ENCODE data around the gene ZNF286A.
A peak's percentile ranks its signal among the peaks of the same experiment; 100 is the strongest.
"Not testable (repeated sequence)": the region's sequence is repeated elsewhere in the genome, so short reads cannot be mapped to it uniquely, and the experiment has no call there.

The ZNF286A gene

GRCh38 chr17:15699413-15699924, at the start of gene ZNF286A:
ZNF286A (plus strand) TSS chr17:15699752; CDS start chr17:15700330, 578 bp downstream.
- DNase-seq, result peak; percentile 89

- no peak for DNase-seq
Observed at GRCh38 chr17:15649861-15650421, 49.6 kb upstream of the ZNF286A start.

DNA sequence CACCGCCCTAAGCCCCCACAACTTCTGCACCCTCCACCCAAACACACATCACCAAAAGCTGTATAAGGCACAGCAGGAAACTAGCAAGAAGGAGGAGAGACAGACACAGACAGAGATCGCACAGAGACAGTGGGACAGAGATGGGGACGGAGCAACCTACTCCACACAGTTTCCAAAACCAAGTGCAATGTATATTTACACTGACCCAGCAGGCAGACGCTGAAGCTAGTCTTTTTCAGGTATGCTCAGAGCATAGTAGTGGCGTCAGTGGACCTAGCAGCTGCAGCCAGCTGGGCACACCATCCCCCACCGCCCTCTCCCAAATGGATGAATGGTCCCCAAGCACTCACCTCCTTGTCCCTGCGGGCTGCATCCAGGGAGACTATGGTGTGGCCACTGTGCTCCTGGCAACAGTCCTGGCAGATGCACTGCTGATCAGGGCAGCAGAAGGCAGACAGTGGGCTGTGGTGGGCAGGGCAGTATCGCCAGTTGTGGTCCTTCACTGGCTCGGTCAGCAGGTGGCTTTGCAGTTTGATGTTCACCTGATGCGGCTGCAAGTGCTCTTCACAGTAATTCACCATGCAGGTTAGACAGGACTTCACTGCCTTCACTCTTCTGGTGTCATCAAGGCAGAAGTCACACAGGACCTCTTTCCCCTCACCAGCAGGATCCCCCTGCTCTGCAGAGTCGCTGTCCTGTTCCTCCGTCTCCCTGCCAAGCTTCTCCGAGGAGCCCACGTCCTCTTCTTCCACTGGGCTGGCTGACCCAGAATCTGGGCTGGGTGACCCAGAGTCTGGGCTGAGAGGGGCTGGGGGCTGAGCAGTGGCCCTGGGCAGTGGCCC, 48.6 kb upstream of the ZNF286A start:
- peak; percentile 9 for DNase-seq

GRCh38 chr17:15651583-15652110, 47.9 kb upstream of the ZNF286A start:
- DNase-seq, result peak; percentile 66

- no peak for DNase-seq
Observed at GRCh38 chr17:15652960-15653359, 46.6 kb upstream of the ZNF286A start.

GRCh38 chr17:15654401-15654800, 45.2 kb upstream of the ZNF286A start:
- not testable (repeated sequence) for DNase-seq

DNA sequence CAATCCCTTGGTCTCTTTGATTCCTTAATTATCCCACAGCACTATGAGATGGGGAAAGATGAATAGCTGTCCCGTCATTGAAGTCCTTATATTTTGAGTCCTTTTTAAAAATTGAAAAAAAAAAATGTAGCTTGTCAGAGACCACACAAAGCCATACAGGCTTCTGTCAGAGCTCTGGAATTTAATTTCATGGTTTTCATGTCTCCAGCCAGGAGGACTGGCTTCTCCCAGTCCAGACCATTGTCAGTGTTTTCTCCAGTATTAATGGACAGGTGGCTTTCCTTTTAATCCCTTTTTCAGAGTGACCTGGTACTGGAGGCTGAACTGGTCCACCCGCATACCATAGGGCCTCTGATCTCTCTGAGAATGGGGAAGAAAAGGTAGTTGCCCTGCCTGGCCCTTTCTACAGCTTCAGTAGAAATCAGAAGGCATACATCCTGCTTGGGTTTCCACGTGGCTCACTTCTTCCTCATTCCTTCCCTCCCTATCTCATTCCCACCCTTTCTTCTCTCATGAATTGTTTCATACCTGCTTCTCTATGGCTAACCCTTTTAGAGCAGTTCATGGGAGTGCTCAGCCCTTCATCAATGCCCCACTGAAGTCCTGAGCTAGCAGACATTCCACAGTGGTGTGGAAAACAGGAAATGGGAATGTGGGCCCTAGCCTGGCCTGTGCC, 44.5 kb upstream of the ZNF286A start:
- no peak for DNase-seq

DNA sequence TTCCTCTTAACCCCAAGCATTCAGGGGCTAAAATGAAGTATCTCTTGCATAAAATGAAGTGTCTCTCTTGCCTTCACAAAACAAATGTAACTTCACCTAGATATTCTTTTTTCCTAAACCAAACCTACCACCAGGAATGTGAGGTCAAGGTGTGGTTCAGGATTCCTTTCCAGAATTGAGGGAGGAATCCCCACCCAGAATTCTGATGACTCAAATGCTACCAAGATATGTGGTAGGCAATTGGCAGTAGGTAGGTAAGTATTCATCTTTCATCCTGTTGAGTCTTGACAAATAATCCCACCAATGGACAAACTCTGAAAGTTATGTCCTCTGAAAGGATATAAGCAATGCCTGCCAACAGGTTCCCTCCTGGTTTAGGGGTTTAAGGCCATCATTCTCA, 41.7 kb upstream of the ZNF286A start:
- DNase-seq, result no peak

DNA sequence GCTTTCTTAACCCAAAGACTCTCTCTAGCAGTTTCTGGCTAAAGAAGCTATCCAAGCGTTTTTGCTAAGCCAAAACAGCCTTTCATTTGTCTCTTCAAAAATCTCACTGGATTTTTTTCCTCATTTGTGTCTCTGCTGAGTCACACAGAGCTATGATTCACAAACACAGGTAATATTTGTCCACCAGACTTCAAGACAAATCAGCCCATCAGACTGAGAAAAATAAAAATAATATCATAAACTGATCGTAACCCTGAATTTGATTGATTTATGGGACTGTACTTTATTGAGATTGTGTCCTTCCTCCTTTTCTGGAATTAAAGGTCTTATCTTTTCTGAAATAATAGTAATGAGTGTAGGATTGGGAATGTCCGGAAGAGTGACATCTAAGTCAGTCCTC, 41.3 kb upstream of the ZNF286A start:
- DNase-seq, result no peak

DNA sequence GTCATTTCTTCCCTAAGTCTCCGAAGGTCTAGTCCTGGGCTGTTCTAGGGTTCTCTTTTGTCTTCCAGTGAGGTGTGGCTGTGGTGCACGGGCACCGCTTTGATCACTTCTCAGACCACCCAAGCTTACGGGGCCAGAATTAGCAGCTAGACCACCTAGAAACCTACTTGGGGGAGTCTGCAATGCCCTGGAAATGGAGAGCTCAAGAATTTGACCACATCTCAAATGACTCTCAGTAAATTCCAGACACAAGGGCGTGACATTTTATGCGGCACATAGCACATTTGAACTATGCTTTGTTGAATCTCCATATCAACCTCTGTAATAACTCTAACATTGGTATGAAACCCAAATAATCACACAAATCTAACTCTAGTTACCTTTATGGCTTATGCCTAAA, 40.3 kb upstream of the ZNF286A start:
- no peak for DNase-seq

- DNase-seq, result no peak
Observed at GRCh38 chr17:15659663-15660062, 39.9 kb upstream of the ZNF286A start.

DNA sequence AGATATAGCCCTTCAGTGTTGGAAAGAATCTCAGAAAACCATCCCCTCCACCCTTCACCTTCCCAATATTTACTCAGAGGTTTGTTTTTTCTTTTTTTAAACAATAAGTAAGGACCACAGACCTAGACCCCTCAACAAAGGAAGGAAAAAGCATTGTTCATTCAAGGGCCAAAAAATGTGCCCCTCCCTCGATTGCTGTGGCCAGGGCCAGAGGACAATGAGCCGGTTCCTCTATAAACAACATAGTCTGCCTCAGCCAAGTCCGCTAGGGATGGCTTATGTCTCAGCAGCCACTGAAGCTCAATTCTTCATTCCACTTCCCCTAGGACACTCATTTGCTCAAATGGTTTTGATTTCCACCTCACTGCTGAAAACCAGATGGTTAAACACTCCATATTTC, 39.5 kb upstream of the ZNF286A start:
- DNase-seq, result no peak

GRCh38 chr17:15662681-15663080, 36.9 kb upstream of the ZNF286A start:
- DNase-seq, result no peak

GRCh38 chr17:15663176-15663575, 36.4 kb upstream of the ZNF286A start:
- no peak for DNase-seq

DNA sequence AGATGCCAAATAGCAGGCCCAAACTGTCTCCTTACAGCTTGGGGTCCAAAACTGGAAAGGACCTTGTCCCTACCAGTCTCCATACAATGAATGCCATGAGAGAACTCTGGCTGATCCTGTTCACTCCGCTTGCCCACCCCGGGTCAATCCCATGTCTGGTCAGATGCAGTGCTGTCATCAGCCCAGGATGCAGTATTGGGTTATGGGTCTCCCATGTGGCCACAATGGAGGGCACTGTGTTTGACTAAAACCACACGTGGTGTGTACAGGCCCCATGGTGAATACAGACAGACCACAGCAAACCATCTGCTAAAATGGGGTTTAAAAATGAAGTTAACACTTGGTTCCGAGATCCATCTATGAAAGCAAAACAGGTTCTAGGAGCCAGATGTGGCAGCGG, 35.9 kb upstream of the ZNF286A start:
- DNase-seq, result no peak

DNA sequence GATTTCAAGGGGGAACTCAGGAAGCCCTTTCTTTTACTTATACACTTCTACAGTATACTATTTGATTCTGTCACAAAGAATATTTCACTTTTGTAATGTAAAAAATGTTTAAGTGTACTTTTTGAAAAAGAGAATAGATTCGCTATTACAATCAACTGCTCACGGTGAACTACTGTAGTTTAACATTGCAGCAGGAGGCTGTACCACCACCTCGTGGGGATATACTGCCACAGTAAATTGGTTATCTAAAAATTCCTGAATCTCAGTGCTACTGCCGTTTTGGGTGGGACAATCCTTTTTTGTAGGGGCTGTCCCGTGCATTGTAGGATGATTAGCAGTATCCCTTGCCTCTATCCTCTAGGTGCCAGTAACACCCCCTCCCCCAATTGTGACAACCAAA, 30.0 kb upstream of the ZNF286A start:
- DNase-seq, result not testable (repeated sequence)

- not testable (repeated sequence) for DNase-seq
Observed at GRCh38 chr17:15674640-15675039, 24.9 kb upstream of the ZNF286A start.

DNA sequence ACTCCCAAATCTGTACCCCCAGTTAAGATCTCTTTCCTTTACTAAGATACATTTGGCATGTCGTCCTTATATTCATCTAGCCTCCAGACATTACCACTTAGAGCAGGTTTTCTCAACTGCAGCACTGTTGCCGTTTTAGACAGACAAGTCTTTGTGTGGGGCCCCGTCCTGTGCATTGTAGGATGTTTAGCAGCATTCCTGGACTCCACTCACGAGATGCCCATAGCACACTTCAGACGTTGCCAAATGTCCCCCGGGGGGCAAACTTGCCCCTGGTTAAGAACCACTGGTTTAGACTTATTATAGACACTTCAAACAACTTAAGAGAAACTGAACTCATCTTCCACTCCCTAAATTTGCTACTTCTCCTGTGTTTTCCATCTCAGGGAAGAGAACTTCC, 23.6 kb upstream of the ZNF286A start:
- DNase-seq, result not testable (repeated sequence)

- DNase-seq, result not testable (repeated sequence)
Observed at GRCh38 chr17:15683135-15683534, 16.4 kb upstream of the ZNF286A start.

GRCh38 chr17:15683824-15684478, 15.6 kb upstream of the ZNF286A start, which contains the start of gene TRIM16:
TRIM16 (minus strand) TSS chr17:15684311; CDS start chr17:15651609, 32,702 bp downstream.
- DNase-seq, result not testable (repeated sequence)

DNA sequence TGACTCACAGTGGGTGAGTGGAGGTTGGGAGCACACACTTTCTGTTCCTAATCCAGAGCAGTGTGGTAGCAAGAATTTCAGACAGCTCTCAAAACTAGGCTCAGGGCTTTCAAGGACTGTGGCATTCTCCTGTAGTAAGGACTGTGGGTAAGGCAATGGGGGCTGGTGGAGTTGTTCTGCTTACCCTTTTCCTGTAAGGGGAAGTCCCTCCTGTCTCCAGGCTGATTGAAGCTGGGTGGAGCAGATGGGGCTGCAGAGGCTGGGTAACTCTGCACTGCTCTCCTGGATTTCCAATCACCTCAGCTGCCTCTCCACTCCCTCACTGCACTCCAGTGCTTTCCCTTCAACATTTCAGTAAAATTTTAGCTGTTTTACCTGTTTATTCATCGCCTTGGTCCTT, 12.1 kb upstream of the ZNF286A start:
- not testable (repeated sequence) for DNase-seq

DNA sequence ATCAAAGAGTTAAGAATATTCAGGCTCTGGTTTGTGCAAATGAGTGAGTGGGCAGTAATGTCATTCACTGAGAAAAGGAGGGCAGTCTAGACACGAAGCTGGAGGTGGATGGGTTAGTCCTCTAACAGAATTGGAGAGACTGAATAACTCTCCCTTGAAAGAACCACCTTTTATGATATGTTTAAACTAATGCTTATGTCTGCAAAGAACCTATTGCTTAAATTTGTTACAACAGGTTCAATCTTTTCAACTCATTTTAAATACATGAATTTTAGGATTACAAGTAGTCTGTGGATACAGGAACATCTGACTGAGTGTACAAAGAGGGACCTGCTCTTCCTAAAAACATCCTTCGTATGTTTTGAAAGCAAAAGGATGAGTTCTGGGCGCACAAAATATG, 585 bp upstream of the ZNF286A start:
- not testable (repeated sequence) for DNase-seq

GRCh38 chr17:15699937-15700336, 385 bp downstream of the ZNF286A start:
- DNase-seq, result not testable (repeated sequence)
